HepG2 (cell line): ENCODE data around the gene HNF1B. TPM values are rescaled to one million over a fixed set of nuclear protein-coding genes. Genes with fewer than 3 reads are reported as not detected.
A peak's percentile ranks its signal among the peaks of the same experiment; 100 is the strongest.

Source experiments
- ATF4 ChIP-seq, 2 experiments: fragments of 450-650 bp in 1 of 2; sonication (generic) in 1 of 2; formaldehyde crosslinking; IDR thresholded peaks; 2 replicates each; pipeline versions ENCODE4 v1.5.0 to v1.8.0; 2020 to 2022; ENCODE audit warnings: mild to moderate bottlenecking in 1 of 2, missing genetic modification reagents in 1 of 2
- EEA1 ChIP-seq: sonication (generic); formaldehyde crosslinking; IDR thresholded peaks from 2 replicates; pipeline ENCODE4 v1.5.1; 2020; ENCODE audit warnings: mild to moderate bottlenecking, missing genetic modification reagents, borderline replicate concordance
- HOXA9 ChIP-seq: sonication (generic); formaldehyde crosslinking; IDR thresholded peaks from 2 replicates; pipeline ENCODE4 v1.8.1; 2022; ENCODE audit warnings: missing genetic modification reagents, mild to moderate bottlenecking, moderate library complexity, borderline replicate concordance
- ISL2 ChIP-seq: sonication (generic); formaldehyde crosslinking; IDR thresholded peaks from 2 replicates; pipeline ENCODE4 v1.5.0; 2020; ENCODE audit warnings: missing genetic modification reagents
- LRRFIP1 ChIP-seq: sonication (generic); formaldehyde crosslinking; conservative IDR thresholded peaks from 2 replicates; pipeline ENCODE4 v1.4.0; 2020; ENCODE audit warnings: missing genetic modification reagents
- MAFF ChIP-seq: IDR thresholded peaks from 2 replicates; pipeline ENCODE4 v1.6.1; 2011; ENCODE audit warnings: low read depth, low read length, improper control_type of control experiment
- MXI1 ChIP-seq: IDR thresholded peaks from 3 replicates; pipeline ENCODE4 v1.6.1; 2012; ENCODE audit warnings: low read depth, low read length, inconsistent platforms, borderline replicate concordance
- NFKB2 ChIP-seq: sonication (generic); formaldehyde crosslinking; IDR thresholded peaks from 2 replicates; pipeline ENCODE4 v1.4.0; 2020; ENCODE audit warnings: missing genetic modification reagents, borderline replicate concordance
- PAX8 ChIP-seq: sonication (generic); formaldehyde crosslinking; IDR thresholded peaks from 2 replicates; pipeline ENCODE4 v1.8.0; 2022; ENCODE audit warnings: mild to moderate bottlenecking, missing genetic modification reagents, borderline replicate concordance
- SSRP1 ChIP-seq: IDR thresholded peaks from 2 replicates; pipeline ENCODE4 v1.6.1; 2016; ENCODE audit warnings: control low read depth
- TBP ChIP-seq: sonication (generic); formaldehyde crosslinking; IDR thresholded peaks from 2 replicates; pipeline ENCODE4 v1.5.0; 2020; ENCODE audit warnings: missing genetic modification reagents
- ZMAT3 ChIP-seq: sonication (generic); formaldehyde crosslinking; conservative IDR thresholded peaks from 2 replicates; pipeline ENCODE4 v1.7.0; 2021; ENCODE audit warnings: missing genetic modification reagents
- ZNF10 ChIP-seq: sonication (generic); formaldehyde crosslinking; IDR thresholded peaks from 2 replicates; pipeline ENCODE4 v1.4.0; 2020; ENCODE audit warnings: mild to moderate bottlenecking, low read depth, missing genetic modification reagents, borderline replicate concordance
- ZNF274 ChIP-seq: sonication (generic); formaldehyde crosslinking; IDR thresholded peaks from 2 replicates; pipeline ENCODE4 v1.5.1; 2020; ENCODE audit warnings: mild to moderate bottlenecking, missing genetic modification reagents
- ZNF281 ChIP-seq: sonication (generic); formaldehyde crosslinking; IDR thresholded peaks from 2 replicates; pipeline ENCODE4 v1.4.0; 2020; ENCODE audit warnings: missing genetic modification reagents, borderline replicate concordance
- ZNF282 ChIP-seq: fragments of 450-650 bp; IDR thresholded peaks from 2 replicates; pipeline ENCODE4 v1.6.1; 2018; ENCODE audit not compliant: partially characterized antibody
- ZNF431 ChIP-seq: sonication (generic); formaldehyde crosslinking; IDR thresholded peaks from 2 replicates; pipeline ENCODE4 v1.9.0; 2022; ENCODE audit warnings: missing genetic modification reagents, low read depth, mild to moderate bottlenecking, borderline replicate concordance
- ZNF496 ChIP-seq: sonication (generic); formaldehyde crosslinking; IDR thresholded peaks from 2 replicates; pipeline ENCODE4 v1.8.1; 2023; ENCODE audit warnings: mild to moderate bottlenecking, moderate library complexity, missing genetic modification reagents; ENCODE audit not compliant: insufficient replicate concordance
- ZNF709 ChIP-seq: sonication (generic); formaldehyde crosslinking; IDR thresholded peaks from 2 replicates; pipeline ENCODE4 v1.5.0; 2020; ENCODE audit warnings: mild to moderate bottlenecking, missing genetic modification reagents
- ZNF883 ChIP-seq: sonication (generic); formaldehyde crosslinking; IDR thresholded peaks from 2 replicates; pipeline ENCODE4 v1.5.1; 2020; ENCODE audit warnings: mild to moderate bottlenecking, missing genetic modification reagents; ENCODE audit errors: not compliant biosample characterization
- ZSCAN12 ChIP-seq: sonication (generic); formaldehyde crosslinking; IDR thresholded peaks from 2 replicates; pipeline ENCODE4 v1.9.0; 2021; ENCODE audit warnings: mild to moderate bottlenecking, missing genetic modification reagents
- polyA plus RNA-seq, 8 experiments: library from polyadenylated mRNA; depleted of rRNA in 3 of 8; stranded (reverse) in 7 of 8; unstranded in 1 of 8; fragments of >200 nt; fragmentation: Illumina TruSeq in 4 of 8; extraction: Trizol in 4 of 8; gene quantifications; 2 replicates each; pipeline versions ENCODE4 v1.2.1 to v1.2.3, GENCODE V29; 2011 to 2016; ENCODE audit warnings: low read depth in 4 of 8, missing spikeins in 1 of 8, mixed read lengths in 1 of 8; ENCODE audit not compliant: insufficient read depth in 1 of 8
- total RNA-seq, 5 experiments: library from RNA; depleted of rRNA; stranded (reverse); fragments of >200 nt; fragmentation: Illumina TruSeq; extraction: Trizol; gene quantifications; 2 replicates each; pipeline ENCODE4 v1.2.3, GENCODE V29; 2016; ENCODE audit warnings: low read depth in 1 of 5

HNF1B gene
- total and polyA plus RNA-seq, 2 of the 13 experiments (the other 11 are each of a cell fraction or from before 2014, with no cell fraction given): 1.9 to 5.3 TPM

- no peak for TF ChIP-seq ATF4 (CRISPR knock-in tag; IDR thresholded peaks at IDR 0.05)
- no peak for TF ChIP-seq PAX8 (CRISPR knock-in tag)
- no peak for TF ChIP-seq HOXA9 (CRISPR knock-in tag)
- no peak for TF ChIP-seq TBP (CRISPR knock-in tag)
- no peak for TF ChIP-seq ZNF10
- no peak for TF ChIP-seq ZNF496
- no peak for TF ChIP-seq ZSCAN12 (CRISPR knock-in tag)
- TF ChIP-seq ZNF431 (CRISPR knock-in tag): no peak
- no peak for TF ChIP-seq MAFF
- TF ChIP-seq NFKB2: no peak
- no peak for TF ChIP-seq SSRP1
- TF ChIP-seq ZNF883 (CRISPR knock-in tag): no peak
- peak; percentile 85 for TF ChIP-seq ISL2
- TF ChIP-seq ZMAT3 (CRISPR knock-in tag): no peak
- no peak for TF ChIP-seq MXI1
- no peak for TF ChIP-seq ZNF282
- no peak for TF ChIP-seq ZNF709
- TF ChIP-seq EEA1 (CRISPR knock-in tag): no peak
- TF ChIP-seq ZNF281 (CRISPR knock-in tag): no peak; the same call in 1 of the 2 replicates
- TF ChIP-seq ZNF274 (CRISPR knock-in tag): no peak
- no peak for TF ChIP-seq LRRFIP1
Observed at GRCh38 chr17:37698132-37698910, 46.5 kb downstream of the HNF1B start (continued).
